Karpas-422 (cell line): ENCODE results near the gene WSCD2. TPM values are rescaled to one million over a fixed set of nuclear protein-coding genes. Genes with fewer than 3 reads are reported as not detected.

Experiments
- DNase-seq: peaks from one replicate; pipeline ENCODE4 v3.0.0-alpha.2; 2015
- H2AFZ ChIP-seq: fragments of 200-600 bp; sonication (generic); 2 replicates; pipeline ENCODE4 v1.6.1; 2014; ENCODE audit warnings: antibody characterized with exemption, low read length, mixed read lengths
- H3K27ac ChIP-seq: fragments of 200-600 bp; sonication (generic); 2 replicates; pipeline ENCODE4 v1.5.1; 2014; ENCODE audit warnings: mild to moderate bottlenecking, low read length, moderate library complexity
- H3K27me3 ChIP-seq: fragments of 200-600 bp; sonication (generic); 2 replicates; pipeline ENCODE4 v1.6.1; 2014; ENCODE audit warnings: low read length, mixed read lengths
- H3K36me3 ChIP-seq: fragments of 200-600 bp; sonication (generic); 2 replicates; pipeline ENCODE4 v1.6.1; 2014; ENCODE audit warnings: low read length, mixed read lengths; ENCODE audit not compliant: insufficient read depth
- H3K4me1 ChIP-seq: fragments of 200-600 bp; sonication (generic); 2 replicates; pipeline ENCODE4 v1.6.1; 2014; ENCODE audit warnings: mild to moderate bottlenecking, low read length, mixed read lengths
- H3K4me2 ChIP-seq: fragments of 200-600 bp; sonication (generic); 2 replicates; pipeline ENCODE4 v1.6.1; 2014; ENCODE audit warnings: low read length, low read depth, mild to moderate bottlenecking; ENCODE audit not compliant: poor library complexity, severe bottlenecking
- H3K4me3 ChIP-seq: fragments of 200-600 bp; sonication (generic); 2 replicates; pipeline ENCODE4 v1.5.1; 2014; ENCODE audit warnings: mild to moderate bottlenecking, antibody characterized with exemption, low read length, mixed read lengths
- H3K79me2 ChIP-seq: fragments of 200-600 bp; sonication (generic); 2 replicates; pipeline ENCODE4 v1.6.1; 2014; ENCODE audit warnings: mild to moderate bottlenecking, low read length, mixed read lengths
- H3K9ac ChIP-seq: fragments of 200-600 bp; sonication (generic); 2 replicates; pipeline ENCODE4 v1.6.0; 2014; ENCODE audit warnings: low read length
- H3K9me2 ChIP-seq: fragments of 200-600 bp; sonication (generic), shearing (Covaris generic); replicated peaks from 2 replicates; pipeline ENCODE4 v1.6.0; 2014; ENCODE audit warnings: mild to moderate bottlenecking, low read length, moderate library complexity; ENCODE audit not compliant: insufficient read depth
- H3K9me3 ChIP-seq: fragments of 300-700, 200-600 bp; sonication (generic); 2 replicates; pipeline ENCODE4 v1.6.1; 2014; ENCODE audit warnings: low read length, mixed read lengths
- H4K20me1 ChIP-seq: fragments of 200-600 bp; sonication (generic); 2 replicates; pipeline ENCODE4 v1.6.1; 2014; ENCODE audit warnings: mild to moderate bottlenecking, antibody characterized with exemption, low read length, low read depth; ENCODE audit not compliant: insufficient read depth
- total RNA-seq: library from RNA; depleted of rRNA; stranded (reverse); fragments of >200 nt; shearing (Covaris generic); gene quantifications from 2 replicates; pipeline ENCODE4 v1.2.3, GENCODE V29; 2014; ENCODE audit warnings: low replicate concordance

Gene WSCD2
- total RNA-seq, 1 experiment from 2014 or later, result not detected

DNA sequence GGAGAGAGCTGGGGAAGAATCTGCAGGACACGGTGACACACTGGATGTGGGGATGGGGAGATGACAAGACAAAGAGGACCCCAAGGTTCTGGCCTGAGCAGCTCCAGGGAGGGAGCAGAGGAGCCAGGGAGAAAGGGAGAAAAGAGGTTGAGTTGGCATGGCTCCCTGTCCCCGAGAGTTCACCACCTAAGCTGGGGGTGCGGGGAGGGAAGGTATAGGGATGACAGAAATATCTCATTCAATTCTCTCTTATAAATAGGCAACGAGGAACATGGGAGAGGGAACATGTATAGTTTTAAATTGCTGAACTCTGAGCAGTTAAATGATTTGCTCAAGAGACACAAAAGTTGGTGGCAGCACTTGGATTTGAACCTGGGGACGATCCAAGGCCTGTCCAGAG is 124.9 kb downstream of the WSCD2 start:
- H3K27ac ChIP-seq, result no peak overlapping the region
- H3K27me3 ChIP-seq, result no peaks in the 10 kb centered on the region
- H3K9ac ChIP-seq, result no peak overlapping the region
- H4K20me1 ChIP-seq, result no peaks in the 10 kb centered on the region
- H3K36me3 ChIP-seq, result no peaks in the 10 kb centered on the region
- no peaks in the 10 kb centered on the region for H3K9me3 ChIP-seq
- no peak for DNase-seq
- no peak overlapping the region for H3K4me3 ChIP-seq
- no peaks in the 10 kb centered on the region for H3K4me1 ChIP-seq
- no peaks in the 10 kb centered on the region for H3K79me2 ChIP-seq
- no peak overlapping the region for H3K4me2 ChIP-seq
- no peak overlapping the region for H2AFZ ChIP-seq
- H3K9me2 ChIP-seq, result no peaks in the 10 kb centered on the region

DNA sequence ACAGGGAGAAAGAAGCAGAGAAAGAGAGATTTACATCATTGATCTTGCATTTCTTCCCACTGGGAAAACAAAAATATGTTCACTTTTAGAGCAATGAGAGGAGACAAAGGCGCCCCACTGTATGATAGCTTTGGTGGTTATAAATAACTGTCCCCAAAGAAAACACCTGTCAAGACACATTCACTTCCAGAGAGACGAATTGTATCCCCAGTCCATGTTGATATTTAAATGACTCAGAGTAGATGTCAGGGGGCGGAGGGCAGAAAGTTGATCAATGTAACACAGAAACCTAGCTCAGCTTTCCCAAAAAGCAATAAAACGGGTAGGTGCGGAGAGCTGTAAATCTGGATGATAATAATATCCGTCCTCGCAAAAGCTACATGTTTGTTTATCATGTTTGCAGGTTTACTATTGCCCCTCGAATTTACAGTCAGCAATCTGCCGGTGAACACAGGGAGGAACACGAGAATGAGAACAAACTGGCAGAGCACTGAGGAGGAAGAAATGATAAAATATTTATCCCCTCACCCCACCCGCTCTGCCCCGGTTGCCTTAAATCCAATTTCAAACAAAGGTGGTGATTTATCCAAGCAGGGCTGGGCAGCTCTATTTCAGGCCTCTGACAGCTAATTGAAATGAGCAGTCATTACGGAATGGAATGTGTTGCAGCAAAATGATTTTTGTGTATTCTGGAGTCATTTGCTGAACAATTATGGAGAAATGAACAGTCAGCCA is 125.6 kb downstream of the WSCD2 start:
- Histone ChIP-seq H3K27me3 (no peaks in the 10 kb centered on the region), H3K79me2 (no peaks in the 10 kb centered on the region), H3K9me3 (no peaks in the 10 kb centered on the region), H3K4me3 (no peak overlapping the region), H3K4me1 (no peaks in the 10 kb centered on the region), H3K27ac (no peak overlapping the region), H3K4me2 (no peak overlapping the region), H3K9ac (no peak overlapping the region), H3K9me2 (no peaks in the 10 kb centered on the region), H3K36me3 (no peaks in the 10 kb centered on the region), H4K20me1 (no peaks in the 10 kb centered on the region), H2AFZ (no peak overlapping the region)
- no peak for DNase-seq

DNA sequence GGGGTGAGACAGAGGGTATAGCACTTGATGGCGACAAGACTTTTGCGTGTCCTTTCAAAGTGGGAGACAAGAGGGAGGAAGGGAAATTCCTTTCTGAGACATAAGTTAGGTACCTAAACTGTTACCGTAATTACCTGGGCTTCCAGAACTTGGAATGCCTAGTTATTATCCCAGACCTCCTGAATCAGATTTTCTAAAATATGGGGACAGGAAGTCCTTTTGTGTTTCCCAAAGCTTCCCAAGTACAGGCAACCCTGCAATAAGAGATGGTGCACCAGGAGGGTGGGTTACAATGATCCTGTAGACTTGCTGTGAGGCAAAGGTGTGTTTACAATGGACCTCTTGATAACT is 126.1 kb downstream of the WSCD2 start:
- no peak overlapping the region for H2AFZ ChIP-seq
- H3K27me3 ChIP-seq, result no peaks in the 10 kb centered on the region
- H3K4me2 ChIP-seq, result no peak overlapping the region
- no peak for DNase-seq
- H3K9me3 ChIP-seq, result no peaks in the 10 kb centered on the region
- H4K20me1 ChIP-seq, result no peaks in the 10 kb centered on the region
- H3K9me2 ChIP-seq, result no peaks in the 10 kb centered on the region
- no peak overlapping the region for H3K9ac ChIP-seq
- no peak overlapping the region for H3K27ac ChIP-seq
- H3K36me3 ChIP-seq, result no peaks in the 10 kb centered on the region
- H3K4me3 ChIP-seq, result no peak overlapping the region
- no peaks in the 10 kb centered on the region for H3K79me2 ChIP-seq
- no peaks in the 10 kb centered on the region for H3K4me1 ChIP-seq

DNA sequence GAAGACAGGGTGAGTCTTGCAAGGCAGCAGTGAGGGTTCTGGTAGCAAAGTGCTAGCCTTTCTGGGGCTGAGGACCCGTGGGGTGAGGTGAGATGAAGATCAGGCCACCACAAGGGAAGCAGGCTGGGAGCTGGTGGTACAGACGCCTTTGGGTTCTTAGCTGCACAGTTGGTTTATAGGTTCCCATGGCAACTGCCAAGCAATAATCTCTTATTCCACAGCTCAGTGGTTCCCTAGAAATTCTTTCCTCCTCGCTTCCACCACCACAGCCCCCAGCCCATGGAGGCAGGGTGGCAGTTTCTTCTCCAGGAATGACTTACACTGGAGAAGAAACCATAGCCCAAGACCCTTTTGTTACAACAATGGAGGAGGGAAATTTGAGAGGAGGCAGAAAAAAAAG is 127.9 kb downstream of the WSCD2 start:
- Histone ChIP-seq H3K9ac (no peak overlapping the region), H2AFZ (no peak overlapping the region), H3K79me2 (no peaks in the 10 kb centered on the region), H3K9me2 (no peaks in the 10 kb centered on the region), H3K4me3 (no peak overlapping the region), H3K36me3 (no peaks in the 10 kb centered on the region), H3K4me2 (no peak overlapping the region), H3K9me3 (no peaks in the 10 kb centered on the region), H3K4me1 (no peaks in the 10 kb centered on the region), H3K27ac (no peak overlapping the region), H4K20me1 (no peaks in the 10 kb centered on the region), H3K27me3 (no peaks in the 10 kb centered on the region)
- DNase-seq, result no peak

DNA sequence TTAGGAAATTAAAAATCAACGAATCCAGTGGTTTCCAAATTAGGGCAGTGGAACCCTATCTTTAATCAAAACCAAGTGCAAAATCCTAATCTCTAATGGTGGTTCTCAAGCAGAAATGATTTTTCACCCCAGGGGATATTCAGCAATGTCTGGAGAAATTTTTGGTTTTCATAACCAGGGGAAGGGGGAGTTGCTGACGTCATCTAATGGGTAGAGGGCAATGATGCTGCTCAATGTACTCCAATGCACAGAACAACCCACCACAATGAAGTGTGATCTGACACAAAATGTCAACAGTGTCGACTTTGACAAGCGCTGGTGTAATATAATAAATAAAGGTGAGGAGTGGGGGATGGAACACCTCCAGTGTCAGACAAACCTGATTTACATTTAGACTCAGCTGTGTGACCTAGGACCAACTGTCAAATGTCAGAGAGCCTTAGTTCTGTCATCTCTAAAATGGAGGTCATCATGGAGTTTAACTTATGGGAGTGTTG is 128.6 kb downstream of the WSCD2 start:
- H3K4me1 ChIP-seq, result no peaks in the 10 kb centered on the region
- no peak overlapping the region for H3K9ac ChIP-seq
- no peaks in the 10 kb centered on the region for H3K79me2 ChIP-seq
- no peak overlapping the region for H2AFZ ChIP-seq
- H3K9me2 ChIP-seq, result no peaks in the 10 kb centered on the region
- no peaks in the 10 kb centered on the region for H3K9me3 ChIP-seq
- no peak overlapping the region for H3K4me3 ChIP-seq
- no peaks in the 10 kb centered on the region for H3K36me3 ChIP-seq
- no peak overlapping the region for H3K27ac ChIP-seq
- no peaks in the 10 kb centered on the region for H4K20me1 ChIP-seq
- no peaks in the 10 kb centered on the region for H3K27me3 ChIP-seq
- no peak overlapping the region for H3K4me2 ChIP-seq
- DNase-seq, result no peak

DNA sequence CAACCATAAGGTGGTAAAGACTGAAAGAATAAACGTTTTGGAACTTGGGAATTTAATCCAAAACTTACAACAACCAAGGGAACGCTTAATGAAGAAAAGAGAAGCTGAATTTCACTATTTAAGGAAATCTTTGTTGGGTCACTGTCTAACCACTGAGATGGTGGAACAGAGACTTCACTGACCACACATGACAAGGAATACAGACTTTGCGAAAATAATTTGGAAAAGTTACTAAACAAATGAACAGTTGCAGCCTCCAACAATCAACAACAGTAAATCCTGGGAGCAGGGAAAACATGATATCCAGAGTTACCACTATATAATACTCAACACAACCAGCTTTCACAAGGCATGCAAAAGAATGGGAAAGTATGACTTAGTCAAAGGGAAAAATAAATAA is 131.0 kb downstream of the WSCD2 start:
- Histone ChIP-seq H3K4me3 (no peak overlapping the region), H3K27me3 (no peaks in the 10 kb centered on the region), H4K20me1 (no peaks in the 10 kb centered on the region), H3K4me1 (no peaks in the 10 kb centered on the region), H3K27ac (no peak overlapping the region), H3K9me2 (no peaks in the 10 kb centered on the region), H3K36me3 (no peaks in the 10 kb centered on the region), H3K9ac (no peak overlapping the region), H2AFZ (no peak overlapping the region), H3K9me3 (no peaks in the 10 kb centered on the region), H3K4me2 (no peak overlapping the region), H3K79me2 (no peaks in the 10 kb centered on the region)
- no peak for DNase-seq

DNA sequence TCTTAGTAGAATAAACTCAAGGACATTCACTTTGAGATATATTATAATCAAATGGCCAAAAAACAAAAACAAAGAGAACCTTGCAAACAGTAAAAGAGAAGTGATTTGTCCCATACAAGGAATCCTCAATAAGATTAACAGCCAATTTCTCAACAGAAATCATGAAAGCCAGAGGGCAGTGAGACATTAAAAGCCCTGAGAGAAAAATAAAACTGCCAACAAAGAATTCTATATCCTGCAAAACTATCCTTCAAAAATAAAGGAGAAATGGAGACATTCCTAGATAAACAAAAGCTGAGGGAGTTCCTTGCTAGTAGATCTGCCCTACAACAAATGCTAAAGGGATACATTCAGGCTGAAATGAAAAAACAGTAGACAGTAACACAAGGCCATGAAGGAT is 131.9 kb downstream of the WSCD2 start:
- H3K4me2 ChIP-seq, result no peak overlapping the region
- H3K36me3 ChIP-seq, result no peaks in the 10 kb centered on the region
- DNase-seq, result no peak

DNA sequence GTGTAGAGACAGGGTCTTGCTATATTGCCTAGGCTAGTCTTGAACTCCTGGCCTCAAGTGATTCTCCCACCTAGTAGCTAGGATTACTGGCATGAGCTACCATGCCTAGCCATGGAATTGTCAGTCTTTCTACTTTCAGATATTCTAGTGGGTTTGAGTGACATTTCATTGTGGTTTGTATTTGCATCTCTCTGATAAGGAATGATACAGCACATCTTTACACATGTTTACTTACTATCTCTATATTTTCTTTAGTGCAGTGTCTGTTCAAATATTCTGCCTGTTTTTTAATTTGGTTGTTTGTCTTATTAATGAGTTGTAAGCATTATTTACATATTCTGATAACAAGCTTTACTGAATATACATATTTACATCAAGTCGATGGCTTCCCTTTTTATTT is 136.4 kb downstream of the WSCD2 start:
- Histone ChIP-seq H2AFZ (no peak overlapping the region), H3K36me3 (no peaks in the 10 kb centered on the region), H3K9me2 (no peaks in the 10 kb centered on the region), H4K20me1 (no peaks in the 10 kb centered on the region), H3K4me1 (no peaks in the 10 kb centered on the region), H3K4me2 (no peak overlapping the region), H3K27me3 (no peaks in the 10 kb centered on the region), H3K4me3 (no peak overlapping the region), H3K27ac (no peak overlapping the region), H3K9ac (no peak overlapping the region), H3K9me3 (no peaks in the 10 kb centered on the region), H3K79me2 (no peaks in the 10 kb centered on the region)
- DNase-seq, result no peak

More for the DNA sequence above, 131.9 kb downstream of the WSCD2 start:
- no peaks in the 10 kb centered on the region for H3K4me1 ChIP-seq
- no peak overlapping the region for H2AFZ ChIP-seq
- no peaks in the 10 kb centered on the region for H3K27me3 ChIP-seq
- no peak overlapping the region for H3K9ac ChIP-seq
- H3K9me3 ChIP-seq, result no peaks in the 10 kb centered on the region
- H3K27ac ChIP-seq, result no peak overlapping the region
- H3K9me2 ChIP-seq, result no peaks in the 10 kb centered on the region
- no peaks in the 10 kb centered on the region for H3K79me2 ChIP-seq
- no peak overlapping the region for H3K4me3 ChIP-seq
- no peaks in the 10 kb centered on the region for H4K20me1 ChIP-seq
